ENCODE measurements around the gene ALK. TPM values are rescaled to one million over a fixed set of nuclear protein-coding genes. Genes with fewer than 3 reads are reported as not detected.

Gene ALK
- total RNA-seq, 1 donor = under 0.01 TPM

- DNase-seq (ENCODE audit: low read depth in 2 of 3, low spot score in 2 of 3) = peak in 2 of 3 donors; percentile 4 to 59
These were observed 697.3 kb downstream of the ALK start for GRCh38 chr2:29223851-29224692.

- no peak for DNase-seq (ENCODE audit: low read depth in 2 of 3, low spot score in 2 of 3)
These were observed 698.1 kb downstream of the ALK start for GRCh38 chr2:29223257-29223656.

- DNase-seq (ENCODE audit: low read depth in 2 of 3, low spot score in 2 of 3) = no peak
These were observed 698.8 kb downstream of the ALK start for GRCh38 chr2:29222381-29223179.

- no peak for DNase-seq (ENCODE audit: low read depth in 2 of 3, low spot score in 2 of 3)
These were observed 700.7 kb downstream of the ALK start for GRCh38 chr2:29220506-29221270.

- DNase-seq (ENCODE audit: low read depth in 2 of 3, low spot score in 2 of 3) = no peak
These were observed 702.0 kb downstream of the ALK start for GRCh38 chr2:29219374-29219773.

- no peak for DNase-seq (ENCODE audit: low read depth in 2 of 3, low spot score in 2 of 3)
These were observed 702.7 kb downstream of the ALK start for GRCh38 chr2:29218550-29219125.

- no peak for DNase-seq (ENCODE audit: low read depth in 2 of 3, low spot score in 2 of 3)
These were observed 703.3 kb downstream of the ALK start for GRCh38 chr2:29218071-29218470.

- no peak for DNase-seq (ENCODE audit: low read depth in 2 of 3, low spot score in 2 of 3)
These were observed 704.8 kb downstream of the ALK start for GRCh38 chr2:29216609-29216909.

- no peak for DNase-seq (ENCODE audit: low read depth in 2 of 3, low spot score in 2 of 3)
These were observed 705.4 kb downstream of the ALK start for GRCh38 chr2:29215739-29216608.

GRCh38 chr2:29215073-29215472 is 706.3 kb downstream of the ALK start:
- DNase-seq (ENCODE audit: low read depth in 2 of 3, low spot score in 2 of 3) = no peak

- DNase-seq (ENCODE audit: low read depth in 2 of 3, low spot score in 2 of 3) = peak in 1 of 3 donors; percentile 4
These were observed 707.5 kb downstream of the ALK start for GRCh38 chr2:29213888-29214291.

GRCh38 chr2:29212009-29212408 is 709.4 kb downstream of the ALK start:
- no peak for DNase-seq (ENCODE audit: low read depth in 2 of 3, low spot score in 2 of 3)

GRCh38 chr2:29209551-29209950 is 711.8 kb downstream of the ALK start:
- DNase-seq (ENCODE audit: low read depth in 2 of 3, low spot score in 2 of 3) = no peak

GRCh38 chr2:29207352-29208148 is 713.8 kb downstream of the ALK start:
- DNase-seq (ENCODE audit: low read depth in 2 of 3, low spot score in 2 of 3) = no peak

GRCh38 chr2:29206941-29207340 is 714.4 kb downstream of the ALK start:
- no peak for DNase-seq (ENCODE audit: low read depth in 2 of 3, low spot score in 2 of 3)

- no peak for DNase-seq (ENCODE audit: low read depth in 2 of 3, low spot score in 2 of 3)
These were observed 718.4 kb downstream of the ALK start for GRCh38 chr2:29202819-29203495.

- DNase-seq (ENCODE audit: low read depth in 2 of 3, low spot score in 2 of 3) = no peak
These were observed 719.4 kb downstream of the ALK start for GRCh38 chr2:29201979-29202378.

All from hematopoietic multipotent progenitor cell (in vitro differentiated cells).